SK-MEL-5 (cell line): ENCODE results near the gene CLTC. TPM values are rescaled to one million over a fixed set of nuclear protein-coding genes. Genes with fewer than 3 reads are reported as not detected.

Experiments used
- DNase-seq: peaks from one replicate; pipeline ENCODE4 v3.0.0-alpha.2; 2016; ENCODE audit warnings: low read depth, low spot score
- in situ Hi-C: cut with HindIII; loops from 2 replicates; pipeline ENCODE4 v1.10.0; 2016; ENCODE audit warnings: low sequenced_read_pairs, high pct_unique_total_duplicates, low pct_unique_long_range_greater_than_20kb
- total RNA-seq: library from RNA; depleted of rRNA; stranded (reverse); fragments of >200 nt; shearing (Covaris generic); gene quantifications from 2 replicates; pipeline ENCODE4 v1.2.3, GENCODE V29; 2014

The CLTC gene
- total RNA-seq, 1 experiment from 2014 or later = 471 TPM

GRCh38 chr17:59666235-59666634 is 46.5 kb downstream of the CLTC start:
- no peak for DNase-seq

DNA sequence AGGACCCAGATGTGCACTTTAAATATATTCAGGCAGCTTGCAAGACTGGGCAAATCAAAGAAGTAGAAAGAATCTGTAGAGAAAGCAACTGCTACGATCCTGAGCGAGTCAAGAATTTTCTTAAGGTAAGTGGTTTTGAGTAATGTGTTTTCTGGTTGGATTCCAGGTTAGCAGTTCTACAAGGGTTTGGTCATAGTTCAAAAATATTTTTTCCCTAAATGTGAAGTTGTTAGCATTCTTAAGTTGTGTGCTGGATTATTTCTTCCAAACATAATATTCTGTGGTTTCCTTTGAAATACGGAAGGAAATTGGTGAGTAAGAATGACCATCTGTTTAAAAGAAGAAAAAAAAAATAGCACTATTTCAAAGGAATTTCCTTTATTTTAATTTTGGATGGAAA is 49.1 kb downstream of the CLTC start:
- no peak for DNase-seq
- in situ Hi-C loops = no loop called here

More at GRCh38 chr17:59666235-59666634, 46.5 kb downstream of the CLTC start:
- in situ Hi-C loops = no loop called here

DNA sequence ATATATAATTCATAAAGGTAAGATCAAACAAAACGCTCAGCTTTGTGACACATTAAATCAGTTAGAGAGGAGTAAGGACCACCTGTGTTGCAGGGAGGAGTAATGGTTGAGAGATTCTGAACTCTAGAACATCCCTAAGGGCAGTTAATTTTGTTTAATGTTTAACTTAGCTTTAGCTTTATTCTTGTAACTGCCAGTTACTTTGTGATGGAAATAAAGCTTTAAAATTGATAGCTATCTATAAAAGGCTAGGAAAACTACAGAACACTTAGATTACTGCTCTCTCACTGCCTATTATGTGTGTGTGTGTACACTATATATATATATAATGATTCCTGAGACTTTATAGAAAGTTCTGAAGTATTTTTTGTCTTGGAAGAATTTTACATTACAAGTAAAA is 49.7 kb downstream of the CLTC start:
- no peak for DNase-seq
- in situ Hi-C loops = no loop called here

- no peak for DNase-seq
- in situ Hi-C loops = no loop called here
Measured at GRCh38 chr17:59669944-59670343, 50.2 kb downstream of the CLTC start.

- no peak for DNase-seq
- in situ Hi-C loops = no loop called here
Measured at GRCh38 chr17:59671386-59671785, 51.7 kb downstream of the CLTC start.

- no peak for DNase-seq
- in situ Hi-C loops = no loop called here
Measured at GRCh38 chr17:59675231-59675630, 55.5 kb downstream of the CLTC start.

DNA sequence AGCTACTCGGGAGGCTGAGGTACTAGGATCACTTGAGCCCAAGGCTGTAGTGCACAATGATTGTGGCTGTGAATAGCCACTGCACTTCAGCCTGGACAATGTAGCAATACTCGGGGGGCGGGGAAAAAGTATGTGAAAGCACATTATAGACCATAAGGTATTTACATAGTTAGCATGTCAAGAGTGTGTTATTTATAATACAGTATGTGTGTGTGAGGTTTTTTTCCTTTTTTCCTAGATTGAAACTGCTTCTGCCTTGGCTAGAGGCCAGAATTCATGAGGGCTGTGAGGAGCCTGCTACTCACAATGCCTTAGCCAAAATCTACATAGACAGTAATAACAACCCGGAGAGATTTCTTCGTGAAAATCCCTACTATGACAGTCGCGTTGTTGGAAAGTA is 57.0 kb downstream of the CLTC start:
- in situ Hi-C loops = no loop called here
- no peak for DNase-seq

DNA sequence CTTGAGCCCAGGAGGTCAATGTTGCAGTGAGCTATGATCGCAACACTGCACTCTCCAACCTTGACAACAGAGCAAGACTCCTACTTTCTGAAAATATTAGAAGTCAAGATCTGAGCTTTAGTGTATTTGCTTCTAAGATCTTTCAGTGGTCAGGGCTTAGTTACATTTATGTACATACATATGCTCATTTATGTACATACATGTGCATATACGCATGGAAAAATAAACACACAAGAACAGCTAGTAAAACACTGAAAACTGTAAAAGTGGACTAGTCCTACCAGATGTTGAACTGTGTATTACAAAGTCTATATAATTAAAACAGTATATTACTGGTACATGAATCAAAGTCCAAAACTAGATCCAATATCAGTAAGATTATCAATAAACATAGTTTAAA is 59.2 kb downstream of the CLTC start:
- no peak for DNase-seq
- in situ Hi-C loops = no loop called here

GRCh38 chr17:59680314-59680713 is 60.6 kb downstream of the CLTC start:
- in situ Hi-C loops = no loop called here
- DNase-seq = no peak

GRCh38 chr17:59683283-59683682 is 63.6 kb downstream of the CLTC start:
- in situ Hi-C loops = no loop called here
- DNase-seq = no peak

DNA sequence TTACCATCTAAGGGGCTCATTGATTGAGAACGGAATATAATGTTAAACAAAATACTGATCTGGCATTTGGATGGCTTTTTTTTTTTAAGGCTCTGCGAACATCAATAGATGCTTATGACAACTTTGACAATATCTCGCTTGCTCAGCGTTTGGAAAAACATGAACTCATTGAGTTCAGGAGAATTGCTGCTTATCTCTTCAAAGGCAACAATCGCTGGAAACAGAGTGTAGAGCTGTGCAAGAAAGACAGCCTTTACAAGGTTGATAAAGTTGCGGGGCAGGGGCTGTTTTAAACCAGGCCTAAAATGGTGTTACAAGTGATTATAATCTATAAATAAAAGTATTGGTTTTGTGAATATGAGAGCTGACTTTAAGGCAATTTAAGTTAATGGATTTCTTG is 65.3 kb downstream of the CLTC start:
- no peak for DNase-seq
- in situ Hi-C loops = no loop called here

GRCh38 chr17:59688008-59688407 is 68.3 kb downstream of the CLTC start:
- no peak for DNase-seq
- in situ Hi-C loops = no loop called here

DNA sequence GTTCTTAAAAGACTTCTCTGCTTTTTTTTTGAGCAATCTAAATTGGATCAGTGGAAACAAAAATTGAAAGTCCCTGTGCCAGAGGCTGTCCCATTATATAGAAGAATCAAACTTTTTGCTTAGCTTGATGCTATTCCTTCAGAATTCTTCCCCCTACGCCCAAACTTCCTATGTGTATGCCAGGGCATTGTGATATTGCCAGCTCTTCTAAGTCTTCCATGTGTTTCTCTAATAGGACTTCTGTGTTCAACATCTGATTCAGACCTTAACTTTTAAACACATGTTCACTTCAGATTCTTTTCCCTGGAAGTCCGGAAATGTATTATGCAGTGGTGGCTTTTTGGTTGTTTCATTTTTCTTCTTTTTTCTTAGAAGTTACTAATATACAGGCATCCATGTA is 68.8 kb downstream of the CLTC start:
- in situ Hi-C loops = no loop called here
- no peak for DNase-seq

- in situ Hi-C loops = no loop called here
- DNase-seq = no peak
Measured at GRCh38 chr17:59693582-59693981, 73.9 kb downstream of the CLTC start.

DNA sequence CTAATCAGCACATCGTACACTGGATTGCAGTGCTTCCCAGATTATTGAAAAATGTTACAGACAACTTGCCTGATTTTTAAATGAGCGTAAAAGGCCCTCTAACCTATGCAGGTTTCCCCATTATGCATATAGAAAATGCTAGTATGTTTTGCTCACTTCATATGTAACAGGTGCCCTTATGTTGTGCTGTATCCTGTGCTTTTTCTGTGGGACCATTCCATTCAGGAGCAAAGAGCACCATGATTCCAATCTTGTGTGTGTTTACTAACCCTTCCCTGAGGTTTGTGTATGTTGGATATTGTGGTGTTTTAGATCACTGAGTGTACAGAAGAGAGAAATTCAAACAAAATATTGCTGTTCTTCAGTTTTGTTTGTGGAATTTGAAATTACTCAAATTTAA is 74.6 kb downstream of the CLTC start:
- in situ Hi-C loops = no loop called here
- no peak for DNase-seq

DNA sequence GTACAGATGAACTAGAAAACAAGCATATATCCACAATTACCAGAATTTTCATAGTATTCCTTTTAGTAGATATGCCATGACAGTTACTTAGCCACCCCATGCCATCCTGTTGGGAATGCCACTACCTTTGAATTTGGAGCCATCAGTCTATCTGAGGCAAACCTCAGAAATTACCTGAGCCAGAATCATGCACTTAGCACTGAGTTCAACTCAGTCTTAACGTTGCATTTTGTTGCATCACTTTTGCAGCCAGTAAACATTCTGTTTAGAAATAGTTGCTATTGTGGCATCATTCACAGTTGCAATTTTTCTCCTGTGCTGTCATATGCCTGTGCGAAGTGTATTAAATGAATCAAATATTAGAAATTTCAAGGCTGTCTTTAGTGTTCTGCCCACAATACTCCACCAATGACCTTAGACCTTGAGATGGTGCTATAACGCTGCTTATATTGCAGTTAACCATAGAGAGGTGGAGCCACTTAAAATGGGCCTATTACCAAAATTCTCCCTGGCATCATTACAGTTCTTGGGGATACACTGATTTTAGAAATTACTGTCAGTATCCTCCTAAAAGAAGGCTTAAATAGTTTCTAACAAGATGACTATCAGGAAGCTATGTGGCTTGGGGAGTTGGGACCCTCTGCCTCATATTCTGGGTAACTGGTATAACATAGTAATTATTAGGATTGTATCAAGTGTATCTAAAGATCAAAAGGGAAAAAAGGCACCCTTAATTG is 76.4 kb downstream of the CLTC start:
- in situ Hi-C loops = no loop called here
- DNase-seq = no peak

GRCh38 chr17:59696682-59697277 is 77.1 kb downstream of the CLTC start:
- no peak for DNase-seq
- in situ Hi-C loops = no loop called here

DNA sequence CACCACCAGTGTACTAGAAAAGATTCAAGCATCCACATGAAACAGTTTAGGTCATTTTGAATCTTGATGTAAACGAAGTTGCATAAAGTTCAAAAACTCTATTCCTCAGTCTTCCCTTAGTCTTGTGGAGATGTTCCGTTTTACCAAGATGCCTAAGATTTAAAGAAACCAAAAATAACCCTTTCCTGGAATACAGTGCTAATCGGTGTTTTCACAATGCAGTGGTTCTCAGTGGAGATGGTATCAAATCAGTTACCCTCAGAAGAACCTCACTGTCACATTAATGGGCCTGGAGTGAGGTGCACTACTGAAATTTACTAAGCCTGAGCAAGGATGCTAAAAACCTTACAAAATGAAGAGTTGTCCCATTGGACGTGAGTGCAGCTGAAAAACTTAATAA is 78.4 kb downstream of the CLTC start:
- no peak for DNase-seq
- in situ Hi-C loops = no loop called here

GRCh38 chr17:59699218-59699617 is 79.5 kb downstream of the CLTC start:
- no peak for DNase-seq
- in situ Hi-C loops = no loop called here
